T-helper 22 cell (primary cell): ENCODE measurements around the gene CXorf38.
"Not testable (repeated sequence)": the region's sequence is repeated elsewhere in the genome, so short reads cannot be mapped to it uniquely, and the experiment has no call there.

Experiments
- DNase-seq: peaks from one replicate; pipeline ENCODE4 v3.0.0-alpha.2; 2020; ENCODE audit warnings: low read depth

Gene CXorf38

GRCh38 chrX:40625294-40625693 lies 22.1 kb downstream of the CXorf38 start:
- no peak for DNase-seq

- DNase-seq: no peak
These were observed 23.7 kb downstream of the CXorf38 start for GRCh38 chrX:40623665-40624064.

GRCh38 chrX:40623139-40623536 lies 24.2 kb downstream of the CXorf38 start, which contains the start of gene MPC1L:
Gene MPC1L, plus strand, starts transcription at chrX:40623428. Its CDS starts 138 bp downstream, at chrX:40623566.
- no peak for DNase-seq

- DNase-seq: no peak
These were observed 24.8 kb downstream of the CXorf38 start for GRCh38 chrX:40622479-40623138.

DNA sequence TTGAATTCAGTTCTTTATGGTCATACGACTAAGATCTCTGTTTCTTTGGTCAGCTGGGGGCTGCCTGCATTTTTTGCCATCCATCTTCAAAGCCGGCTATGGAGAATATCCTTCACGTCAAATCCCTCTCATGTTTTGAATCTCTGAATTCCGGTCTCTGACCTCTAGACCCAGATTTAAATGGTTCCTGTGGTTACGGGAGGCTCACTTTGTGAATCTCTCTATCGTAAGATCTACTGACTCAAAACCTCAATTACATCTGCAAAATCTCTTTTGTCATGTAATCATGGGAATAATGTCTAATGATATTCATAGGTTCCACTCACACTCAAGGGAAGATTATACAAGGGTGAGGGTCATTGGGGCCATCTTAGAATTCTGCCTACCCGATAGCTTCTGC lies 29.8 kb downstream of the CXorf38 start:
- no peak for DNase-seq

GRCh38 chrX:40615976-40616375 lies 31.4 kb downstream of the CXorf38 start:
- no peak for DNase-seq

- DNase-seq: no peak
These were observed 34.9 kb downstream of the CXorf38 start for GRCh38 chrX:40612511-40612910.

DNA sequence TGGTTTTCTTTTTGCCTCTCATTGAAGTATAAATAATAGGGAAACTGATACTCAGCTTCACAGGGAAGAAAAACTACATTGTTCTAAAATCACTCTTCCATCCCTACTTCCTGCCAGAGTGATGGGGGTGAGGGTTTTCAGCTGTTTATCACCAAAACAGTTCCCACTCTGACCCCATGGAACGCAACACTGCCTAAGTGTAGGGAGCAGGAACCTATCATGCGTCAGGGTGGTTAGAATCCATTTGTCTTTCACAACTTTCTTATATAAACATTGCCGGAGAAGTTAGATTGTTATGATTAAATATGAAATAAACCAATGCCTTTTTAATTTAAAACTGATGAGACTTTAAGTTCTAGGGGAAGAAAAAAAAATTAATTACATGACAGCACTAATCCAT lies 40.0 kb downstream of the CXorf38 start:
- no peak for DNase-seq

GRCh38 chrX:40603446-40603845 lies 43.9 kb downstream of the CXorf38 start:
- DNase-seq: no peak

DNA sequence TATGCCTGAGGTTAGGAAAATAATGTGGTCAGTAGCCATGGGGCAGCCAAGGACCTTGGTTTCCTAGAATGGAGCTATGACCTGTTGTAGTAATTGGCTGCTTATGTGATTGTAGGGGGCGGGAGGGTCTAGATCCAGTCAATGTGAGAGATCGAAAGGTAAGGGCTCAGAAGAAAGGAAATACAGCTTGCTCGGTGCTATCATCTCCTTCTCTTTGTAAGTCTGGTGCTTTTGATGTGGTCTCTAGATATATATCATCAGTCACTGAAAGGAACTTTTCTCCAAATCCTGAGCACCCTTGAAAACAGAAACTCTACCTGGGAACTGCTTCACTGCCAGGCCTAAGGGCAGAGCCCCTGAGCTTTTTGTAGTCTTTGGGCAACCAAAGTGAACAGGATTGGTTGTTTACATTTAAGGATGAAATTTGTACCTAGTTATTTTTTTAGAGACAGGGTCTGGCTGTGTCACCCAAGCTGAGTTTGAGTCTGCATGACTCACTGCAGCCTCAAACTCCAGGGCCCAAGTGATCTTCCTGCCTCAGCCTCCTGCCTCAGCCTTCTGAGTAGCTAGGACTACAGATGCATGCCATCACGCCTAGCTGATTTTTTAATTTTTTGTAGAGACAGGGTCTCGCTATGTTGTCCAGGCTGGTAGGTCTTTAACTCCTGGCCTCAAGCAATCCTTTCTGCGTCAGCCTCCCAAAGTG lies 57.6 kb downstream of the CXorf38 start:
- not testable (repeated sequence) for DNase-seq

DNA sequence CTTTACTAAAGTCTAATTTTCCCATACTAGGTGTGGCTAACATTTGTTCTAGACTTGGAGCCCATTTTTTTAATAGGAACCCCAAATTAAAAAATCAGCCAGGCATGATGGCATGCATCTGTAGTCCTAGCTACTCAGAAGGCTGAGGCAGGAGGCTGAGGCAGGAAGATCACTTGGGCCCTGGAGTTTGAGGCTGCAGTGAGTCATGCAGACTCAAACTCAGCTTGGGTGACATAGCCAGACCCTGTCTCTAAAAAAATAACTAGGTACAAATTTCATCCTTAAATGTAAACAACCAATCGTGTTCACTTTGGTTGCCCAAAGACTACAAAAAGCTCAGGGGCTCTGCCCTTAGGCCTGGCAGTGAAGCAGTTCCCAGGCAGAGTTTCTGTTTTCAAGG lies 59.7 kb downstream of the CXorf38 start:
- not testable (repeated sequence) for DNase-seq

DNA sequence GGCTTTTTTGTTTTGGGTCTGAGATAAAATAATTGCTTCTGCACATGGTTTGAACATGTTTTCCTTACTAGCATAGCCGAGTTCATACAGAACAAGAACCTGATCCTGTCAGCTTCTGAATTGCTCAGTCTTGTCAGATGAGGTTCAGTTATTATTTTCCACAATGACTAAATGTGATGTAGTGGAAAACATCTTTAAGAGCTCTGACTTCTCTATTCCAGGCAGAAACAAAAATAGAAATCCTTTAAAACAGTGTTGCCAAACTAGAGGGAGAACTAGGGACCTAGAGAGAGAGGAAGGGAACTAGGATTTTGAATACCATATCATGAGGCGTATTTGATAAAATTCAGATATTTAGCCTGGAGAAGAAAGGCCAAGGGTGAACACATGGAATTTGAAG lies 64.5 kb downstream of the CXorf38 start:
- no peak for DNase-seq

- DNase-seq: not testable (repeated sequence)
These were observed 65.2 kb downstream of the CXorf38 start for GRCh38 chrX:40582178-40582577.

GRCh38 chrX:40581336-40581920 lies 65.9 kb downstream of the CXorf38 start:
- DNase-seq: no peak

DNA sequence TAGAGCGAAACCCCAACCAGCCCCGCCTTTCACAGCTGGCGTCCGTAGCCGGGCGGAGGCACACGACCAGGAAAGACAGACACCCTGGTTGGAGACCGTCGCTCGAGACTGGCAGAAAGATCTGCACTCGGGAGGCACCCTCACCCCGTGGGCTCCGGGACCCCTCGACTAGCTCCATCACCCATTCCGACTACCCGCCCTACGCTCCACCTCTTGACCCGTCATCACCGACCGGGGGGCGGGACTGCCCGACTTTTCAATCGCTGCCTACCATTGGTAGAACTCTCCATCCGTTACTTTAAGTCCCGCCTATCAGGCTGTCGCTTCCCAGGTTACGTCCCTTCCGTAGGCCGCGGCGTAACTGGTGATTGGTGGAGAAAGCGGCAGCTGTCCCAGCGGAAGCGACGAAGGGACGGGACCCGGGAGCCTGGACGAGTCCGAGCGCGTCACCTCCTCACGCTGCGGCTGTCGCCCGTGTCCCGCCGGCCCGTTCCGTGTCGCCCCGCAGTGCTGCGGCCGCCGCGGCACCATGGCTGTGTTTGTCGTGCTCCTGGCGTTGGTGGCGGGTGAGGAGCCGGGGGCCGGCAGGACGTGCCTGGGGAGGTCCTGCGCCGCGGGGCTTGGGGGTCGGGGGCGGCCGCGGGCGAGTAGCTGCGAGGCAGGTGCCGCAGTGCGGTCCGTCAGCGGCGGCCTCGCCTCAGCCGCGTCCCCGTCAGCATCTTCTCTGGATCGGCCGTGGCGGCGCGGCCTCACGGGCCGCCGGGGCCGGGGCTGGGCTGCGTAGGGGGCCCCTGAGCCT lies 66.6 kb downstream of the CXorf38 start, which contains the start of gene ATP6AP2:
ATP6AP2 (plus strand) TSS at position 434 of the 799 bp plus-strand sequence; CDS start at position 530, 96 bp downstream.
- DNase-seq: peak; percentile 86

DNA sequence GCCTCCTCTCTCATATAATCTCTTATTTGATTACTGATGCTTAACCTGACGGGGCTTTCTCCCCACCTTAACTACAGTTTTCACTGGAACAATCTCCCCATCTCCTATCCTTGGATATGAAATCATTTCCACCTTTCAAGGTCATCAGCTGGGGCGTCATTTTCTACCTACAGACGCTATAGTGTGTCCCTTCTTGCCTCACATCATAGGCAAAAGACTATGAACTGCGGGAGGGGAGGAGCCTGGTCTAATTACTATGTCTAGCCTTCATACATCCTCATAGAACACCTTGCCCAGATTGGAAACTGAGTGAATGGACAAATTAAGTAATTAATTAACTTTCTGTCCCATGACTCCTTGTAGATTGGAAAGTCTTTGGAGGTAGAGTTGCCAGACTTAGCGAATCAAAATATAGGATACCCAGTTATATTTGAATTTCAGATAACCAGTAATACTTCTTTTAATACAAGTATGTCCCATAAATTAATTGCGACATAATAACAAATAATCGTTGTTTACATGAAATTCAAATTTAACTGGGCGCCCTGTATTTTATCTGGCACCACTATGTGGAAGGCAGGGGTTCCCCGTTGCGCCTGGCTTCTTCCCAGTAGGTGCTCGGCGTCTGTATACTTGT lies 67.3 kb downstream of the CXorf38 start:
- no peak for DNase-seq

DNA sequence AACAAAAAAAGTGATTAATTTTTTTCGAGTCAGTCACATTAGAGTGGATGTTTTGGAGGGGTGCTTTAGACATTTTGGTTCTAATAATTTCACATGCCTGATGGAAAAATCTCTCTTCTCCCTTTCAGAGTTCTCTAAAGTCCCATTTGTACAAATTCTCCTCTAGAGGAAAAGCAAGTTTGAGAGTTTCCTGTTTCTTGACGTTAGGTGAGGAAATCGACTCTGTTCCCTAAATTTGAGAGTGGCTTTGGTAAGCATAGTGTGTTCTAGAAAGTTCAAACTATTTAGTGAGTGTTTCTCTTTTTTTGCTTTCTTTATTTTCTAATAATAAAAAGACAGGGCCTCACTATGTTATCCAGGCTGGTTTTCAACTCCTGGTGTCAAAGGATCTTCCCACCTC lies 68.2 kb downstream of the CXorf38 start:
- DNase-seq: no peak

DNA sequence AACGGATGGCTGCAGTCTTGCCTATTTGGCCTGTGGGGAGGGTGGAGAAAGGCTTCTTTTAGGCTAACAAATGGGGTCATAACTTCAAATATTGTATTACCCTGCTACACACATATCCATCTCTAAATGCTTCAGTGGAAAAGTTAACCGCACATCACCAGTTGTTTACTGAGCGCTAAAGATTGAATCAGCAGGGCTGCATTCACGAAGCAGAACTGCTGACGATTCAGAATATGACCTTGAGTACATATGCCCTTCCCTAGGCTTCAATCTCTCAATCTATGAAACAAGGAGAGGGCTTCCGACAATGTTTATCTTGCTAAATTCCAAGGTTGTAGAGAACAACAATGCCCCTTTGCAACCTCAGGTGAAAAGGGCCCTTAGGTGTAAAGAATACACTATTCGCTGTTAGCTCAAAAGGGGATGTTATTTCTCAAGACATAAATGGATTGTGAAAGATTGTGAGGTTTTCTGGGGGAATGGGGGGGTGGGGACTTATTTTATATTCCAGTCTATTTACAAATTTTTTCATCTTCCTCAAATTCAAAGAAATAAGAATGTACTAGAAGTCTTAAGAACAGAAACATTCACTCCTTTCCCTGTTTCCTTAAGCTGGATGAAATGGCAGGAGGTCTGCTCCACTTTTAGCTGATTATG lies 69.2 kb downstream of the CXorf38 start:
- DNase-seq: no peak
